Gastroesophageal sphincter (tissue), 4 donors: ENCODE measurements around the gene TNP2. TPM values are rescaled to one million over a fixed set of nuclear protein-coding genes. Genes with fewer than 3 reads are reported as not detected.

Experiments
- ATAC-seq: fragments of 150-250 bp; one replicate; pipeline ENCODE4 v1.9.1; 2016; ENCODE audit warnings: mild to moderate bottlenecking, moderate library complexity
- H3K27ac ChIP-seq, 4 donors: fragments of 200-600 bp; sonication (generic) in 3 of 4; 1 replicate in 3 of 4; 2 replicates in 1 of 4; pipeline ENCODE4 v1.5.1; 2016 to 2019
- H3K27me3 ChIP-seq: fragments of 200-600 bp; sonication (generic); one replicate; pipeline ENCODE4 v1.5.1; 2019
- H3K36me3 ChIP-seq, 2 donors: fragments of 200-600 bp; sonication (generic); one replicate each; pipeline ENCODE4 v1.5.1; 2019; ENCODE audit warnings: control low read depth in 1 of 2
- H3K4me1 ChIP-seq, 3 donors: fragments of 200-600 bp; sonication (generic); 1 replicate in 2 of 3; 2 replicates in 1 of 3; pipeline ENCODE4 v1.5.1; 2016 to 2019; ENCODE audit warnings: control low read depth in 2 of 3
- H3K4me3 ChIP-seq, 2 donors: fragments of 200-600 bp; sonication (generic); one replicate each; pipeline ENCODE4 v1.5.1; 2019; ENCODE audit warnings: mild to moderate bottlenecking in 1 of 2, moderate library complexity in 1 of 2
- H3K9me3 ChIP-seq, 3 donors: fragments of 200-600 bp; sonication (generic); one replicate each; pipeline ENCODE4 v1.5.1; 2017 to 2019; ENCODE audit warnings: control low read depth in 2 of 3
- EP300 ChIP-seq: sonication (generic); formaldehyde crosslinking; IDR thresholded peaks from one replicate; pipeline ENCODE4 v1.6.1; 2017; ENCODE audit warnings: antibody characterized with exemption, mild to moderate bottlenecking
- POLR2A ChIP-seq, 2 donors: fragments of 450-650 bp; IDR thresholded peaks; one replicate each; pipeline ENCODE4 v1.6.1; 2017; ENCODE audit warnings: antibody characterized with exemption in 2 of 2, mild to moderate bottlenecking in 2 of 2, moderate library complexity in 1 of 2
- POLR2AphosphoS5 ChIP-seq: sonication (generic); formaldehyde crosslinking; IDR thresholded peaks from one replicate; pipeline ENCODE4 v1.6.1; 2017; ENCODE audit warnings: antibody characterized with exemption
- WGBS, 2 donors: methylation state at CpG; one replicate each; pipeline ENCODE4 v1.1.5; 2018; ENCODE audit warnings: low coverage in 1 of 2; 5-methylcytosine and 5-hydroxymethylcytosine counted together
- total RNA-seq, 4 donors: library from RNA; depleted of rRNA; stranded (reverse); fragments of >200 nt; gene quantifications; one replicate each; pipeline ENCODE4 v1.1.0, GENCODE V29; 2016
- TF ChIP-seq, protein P1 (sequence below), 4 experiments: fragments of 200-600 bp in 2 of 4; fragments of 450-650 bp in 2 of 4; sonication (generic) in 1 of 4; IDR thresholded peaks; one replicate each; pipeline ENCODE4 v1.5.1; 2017 to 2019; ENCODE audit warnings: antibody characterized with exemption in 4 of 4, mild to moderate bottlenecking in 2 of 4, moderate library complexity in 2 of 4

The TNP2 gene
- total RNA-seq, 4 donors from 2014 or later: not detected

GRCh38 chr16:11251525-11252481 lies 17.3 kb downstream of the TNP2 start:
- H3K36me3 ChIP-seq: no peaks in the 10 kb centered on the region
- H3K9me3 ChIP-seq: no peaks in the 10 kb centered on the region
- H3K4me3 ChIP-seq: peak overlapping the region in 1 of 2 donors; percentile 2
- WGBS, 2 donors: 92% methylated on average over 2 to 8 of the region's 18 CpGs
- peaks cover 0 to 39% (median under 1%) of the 10 kb centered on the region in 3 donors for H3K4me1 ChIP-seq
- no peaks in the 10 kb centered on the region for H3K27me3 ChIP-seq
- no peak for ATAC-seq
- TF ChIP-seq POLR2A (IDR thresholded peaks at IDR 0.05): no peak
- TF ChIP-seq POLR2AphosphoS5: no peak
- TF ChIP-seq, protein P1, sequence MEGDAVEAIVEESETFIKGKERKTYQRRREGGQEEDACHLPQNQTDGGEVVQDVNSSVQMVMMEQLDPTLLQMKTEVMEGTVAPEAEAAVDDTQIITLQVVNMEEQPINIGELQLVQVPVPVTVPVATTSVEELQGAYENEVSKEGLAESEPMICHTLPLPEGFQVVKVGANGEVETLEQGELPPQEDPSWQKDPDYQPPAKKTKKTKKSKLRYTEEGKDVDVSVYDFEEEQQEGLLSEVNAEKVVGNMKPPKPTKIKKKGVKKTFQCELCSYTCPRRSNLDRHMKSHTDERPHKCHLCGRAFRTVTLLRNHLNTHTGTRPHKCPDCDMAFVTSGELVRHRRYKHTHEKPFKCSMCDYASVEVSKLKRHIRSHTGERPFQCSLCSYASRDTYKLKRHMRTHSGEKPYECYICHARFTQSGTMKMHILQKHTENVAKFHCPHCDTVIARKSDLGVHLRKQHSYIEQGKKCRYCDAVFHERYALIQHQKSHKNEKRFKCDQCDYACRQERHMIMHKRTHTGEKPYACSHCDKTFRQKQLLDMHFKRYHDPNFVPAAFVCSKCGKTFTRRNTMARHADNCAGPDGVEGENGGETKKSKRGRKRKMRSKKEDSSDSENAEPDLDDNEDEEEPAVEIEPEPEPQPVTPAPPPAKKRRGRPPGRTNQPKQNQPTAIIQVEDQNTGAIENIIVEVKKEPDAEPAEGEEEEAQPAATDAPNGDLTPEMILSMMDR (IDR thresholded peaks at IDR 0.05): no peak
- no peak for TF ChIP-seq EP300
- H3K27ac ChIP-seq: no peak overlapping the region

GRCh38 chr16:11250786-11251524 lies 18.2 kb downstream of the TNP2 start:
- no peak overlapping the region for H3K4me3 ChIP-seq
- H3K27ac ChIP-seq: no peak overlapping the region
- 89 to 93% methylated on average over 4 to 9 of the region's 10 CpGs for WGBS, 2 donors
- TF ChIP-seq EP300 (no peak), POLR2A (IDR thresholded peaks at IDR 0.05) (no peak), POLR2AphosphoS5 (no peak)
- TF ChIP-seq, protein P1 (IDR thresholded peaks at IDR 0.05): no peak
- H3K4me1 ChIP-seq: peaks cover 0 to 36% (median 0%) of the 10 kb centered on the region in 3 donors
- H3K36me3 ChIP-seq: no peaks in the 10 kb centered on the region
- no peaks in the 10 kb centered on the region for H3K27me3 ChIP-seq
- ATAC-seq: no peak
- H3K9me3 ChIP-seq: no peaks in the 10 kb centered on the region

- ATAC-seq: no peak
- WGBS, 2 donors: 65 to 71% methylated on average over 9 to 10 of the region's 16 CpGs
- H3K4me3 ChIP-seq: no peak overlapping the region
- H3K27me3 ChIP-seq: no peaks in the 10 kb centered on the region
- no peak overlapping the region for H3K27ac ChIP-seq
- TF ChIP-seq POLR2A (IDR thresholded peaks at IDR 0.05) (peak in 1 of 2 donors; percentile 7), POLR2AphosphoS5 (no peak), EP300 (no peak)
- TF ChIP-seq, protein P1 (IDR thresholded peaks at IDR 0.05): no peak
- H3K4me1 ChIP-seq: peaks cover 0 to 32% (median 0%) of the 10 kb centered on the region in 3 donors
- no peaks in the 10 kb centered on the region for H3K9me3 ChIP-seq
- no peaks in the 10 kb centered on the region for H3K36me3 ChIP-seq
These were observed 18.9 kb downstream of the TNP2 start for GRCh38 chr16:11250091-11250785.

GRCh38 chr16:11249233-11250061 lies 19.7 kb downstream of the TNP2 start:
- no CpG with 5 or more reads among the region's 63 CpGs for WGBS, 2 donors
- H3K36me3 ChIP-seq: no peaks in the 10 kb centered on the region
- no peaks in the 10 kb centered on the region for H3K27me3 ChIP-seq
- TF ChIP-seq POLR2A (IDR thresholded peaks at IDR 0.05) (no peak), EP300 (no peak), POLR2AphosphoS5 (no peak)
- TF ChIP-seq, protein P1 (IDR thresholded peaks at IDR 0.05): no peak
- H3K4me1 ChIP-seq: peaks cover 0 to 24% (median 0%) of the 10 kb centered on the region in 3 donors
- H3K27ac ChIP-seq: no peak overlapping the region
- H3K4me3 ChIP-seq: no peak overlapping the region
- H3K9me3 ChIP-seq: no peaks in the 10 kb centered on the region
- no peak for ATAC-seq
